ENCODE measurements around the gene ABI2.

GRCh38 chr2:203361495-203361894 is 33.3 kb downstream of the ABI2 start:
- TF ChIP-seq CTCF (IDR thresholded peaks at IDR 0.05 in 4 of 5, conservative IDR thresholded peaks at IDR 0.05 in 1 of 5) = no peak
- no peak for TF ChIP-seq POLR2A (IDR thresholded peaks at IDR 0.05)

Data from gastrocnemius medialis (tissue), 4 donors.